HepG2 (cell line): Measurements from ENCODE around the gene METTL21C. TPM values are rescaled to one million over a fixed set of nuclear protein-coding genes. Genes with fewer than 3 reads are reported as not detected.

Source experiments
- ATAC-seq: fragments of 200-7000 bp; cut with Tn5 transposase; 3 replicates; pipeline ENCODE4 v1.9.1; 2020; ENCODE audit warnings: mild to moderate bottlenecking, moderate library complexity
- BruUV-seq: library from RNA; stranded (reverse); fragments of 400-500 nt; replicated peaks from 2 replicates; lab custom pipeline; 2021; lab: Mats Ljungman, UMichigan
- CTCF ChIA-PET: fragments of 300-600 bp; formaldehyde crosslinking; extraction: SDS; loops from one replicate; lab custom pipeline; 2021; ENCODE audit warnings: low total read pairs, inconsistent platforms, low intra/inter-chr PET ratio; lab: Yijun Ruan, JAX
- POLR2A ChIA-PET: fragments of 350-600 bp; sonication (Branson Sonifier 250); formaldehyde crosslinking; loops from one replicate; lab custom pipeline; 2020; ENCODE audit warnings: antibody characterized with exemption, inconsistent platforms; lab: Yijun Ruan, JAX
- DNase-seq: peaks from one replicate; pipeline ENCODE4 v3.0.0-alpha.2; 2015; ENCODE audit warnings: low spot score
- FAIRE-seq: peaks from 3 replicates; lab custom pipeline; 2011; peaks lifted over from hg19 to GRCh38; lab: Jason Lieb, UNC
- H2AFZ ChIP-seq: one replicate; pipeline ENCODE4 v1.6.1; 2011; ENCODE audit warnings: low read length, inconsistent platforms
- H3K27ac ChIP-seq: fragments of 300-600 bp; 3 replicates; pipeline ENCODE4 v1.8.0; 2011; ENCODE audit warnings: mixed run types, mild to moderate bottlenecking, mixed read lengths, low read length, inconsistent platforms; ENCODE audit not compliant: insufficient read depth; ENCODE audit errors: extremely low read length
- H3K27me3 ChIP-seq, 2 experiments: fragments of 200-600 bp in 1 of 2; 2 replicates in 1 of 2; 3 replicates in 1 of 2; pipeline versions ENCODE4 v1.6.0 to v1.8.0; 2011; ENCODE audit warnings: low read length in 2 of 2, mild to moderate bottlenecking in 2 of 2, moderate library complexity in 2 of 2, inconsistent platforms in 1 of 2; ENCODE audit not compliant: insufficient read depth in 2 of 2, control insufficient read depth in 1 of 2
- H3K36me3 ChIP-seq, 2 experiments: fragments of 200-600 bp in 1 of 2; replicated peaks in 1 of 2; 2 replicates in 1 of 2; 3 replicates in 1 of 2; pipeline versions ENCODE4 v1.5.1 to v1.8.0; 2011; ENCODE audit warnings: low read length in 2 of 2, inconsistent platforms in 1 of 2; ENCODE audit not compliant: insufficient read depth in 2 of 2, control insufficient read depth in 1 of 2
- H3K4me1 ChIP-seq: 2 replicates; pipeline ENCODE4 v1.5.1; 2012; ENCODE audit warnings: low read length, inconsistent platforms; ENCODE audit not compliant: insufficient read depth
- H3K4me2 ChIP-seq: 2 replicates; pipeline ENCODE4 v1.6.0; 2011; ENCODE audit warnings: low read depth, low read length, inconsistent platforms
- H3K4me3 ChIP-seq, 3 experiments: fragments of 200-600 bp in 1 of 3; sonication (generic), shearing (Covaris generic) in 1 of 3; replicated peaks in 1 of 3; 2 replicates each; pipeline ENCODE4 v1.5.1; 2011 to 2016; ENCODE audit warnings: low read length in 3 of 3, inconsistent platforms in 2 of 3, low read depth in 2 of 3, mild to moderate bottlenecking in 2 of 3, control low read depth in 1 of 3, mixed read lengths in 1 of 3; ENCODE audit not compliant: insufficient read depth in 1 of 3
- H3K79me2 ChIP-seq: one replicate; pipeline ENCODE4 v1.6.1; 2011; ENCODE audit warnings: low read length, inconsistent platforms; ENCODE audit not compliant: insufficient read depth
- H3K9ac ChIP-seq: 2 replicates; pipeline ENCODE4 v1.6.0; 2011; ENCODE audit warnings: mild to moderate bottlenecking, low read depth, low read length, inconsistent platforms; ENCODE audit not compliant: insufficient read depth
- H3K9me3 ChIP-seq: 2 replicates; pipeline ENCODE4 v1.5.1; 2012; ENCODE audit warnings: mild to moderate bottlenecking, low read length
- H4K20me1 ChIP-seq: 2 replicates; pipeline ENCODE4 v1.6.0; 2011; ENCODE audit warnings: inconsistent platforms, mild to moderate bottlenecking, low read length, moderate library complexity; ENCODE audit not compliant: insufficient read depth
- GRHL1 ChIP-seq: sonication (generic); formaldehyde crosslinking; conservative IDR thresholded peaks from 2 replicates; pipeline ENCODE4 v1.8.0; 2022; ENCODE audit warnings: missing genetic modification reagents
- GZF1 ChIP-seq: sonication (generic); formaldehyde crosslinking; IDR thresholded peaks from 2 replicates; pipeline ENCODE4 v1.5.1; 2020; ENCODE audit warnings: mild to moderate bottlenecking, missing genetic modification reagents
- HNRNPK ChIP-seq: fragments of 200-400 bp; formaldehyde crosslinking; IDR thresholded peaks from 2 replicates; pipeline ENCODE4 v1.6.1; 2018; ENCODE audit warnings: low read length, low read depth, moderate library complexity, mild to moderate bottlenecking; ENCODE audit not compliant: poor library complexity, severe bottlenecking
- JUN ChIP-seq: sonication (generic); formaldehyde crosslinking; IDR thresholded peaks from 2 replicates; pipeline ENCODE4 v1.4.0; 2020; ENCODE audit warnings: mild to moderate bottlenecking, missing genetic modification reagents
- KAT7 ChIP-seq: IDR thresholded peaks from 2 replicates; pipeline ENCODE4 v1.6.1; 2018; ENCODE audit warnings: borderline replicate concordance, missing compliant biosample characterization
- MTA3 ChIP-seq: sonication (generic); formaldehyde crosslinking; IDR thresholded peaks from 2 replicates; pipeline ENCODE4 v1.4.0; 2020; ENCODE audit warnings: missing genetic modification reagents
- NKX3-1 ChIP-seq: sonication (generic); formaldehyde crosslinking; IDR thresholded peaks from 2 replicates; pipeline ENCODE4 v1.5.0; 2020; ENCODE audit warnings: missing genetic modification reagents
- POLR2AphosphoS5 ChIP-seq: IDR thresholded peaks from 2 replicates; pipeline ENCODE4 v1.6.1; 2012; ENCODE audit warnings: low read depth, low read length
- RXRA ChIP-seq: sonication (generic); formaldehyde crosslinking; IDR thresholded peaks from 2 replicates; pipeline ENCODE4 v1.5.1; 2020; ENCODE audit warnings: missing genetic modification reagents
- TARDBP ChIP-seq: sonication (generic); formaldehyde crosslinking; IDR thresholded peaks from 2 replicates; pipeline ENCODE4 v1.8.0; 2022; ENCODE audit warnings: mild to moderate bottlenecking, missing genetic modification reagents
- U2AF2 ChIP-seq: fragments of 200-400 bp; formaldehyde crosslinking; IDR thresholded peaks from 2 replicates; pipeline ENCODE4 v1.6.1; 2017; ENCODE audit warnings: low read depth, mild to moderate bottlenecking, low read length
- ZFX ChIP-seq: sonication (generic); formaldehyde crosslinking; IDR thresholded peaks from 2 replicates; pipeline ENCODE4 v1.4.0; 2020; ENCODE audit warnings: mild to moderate bottlenecking, low read depth, missing genetic modification reagents, moderate library complexity
- ZNF496 ChIP-seq: sonication (generic); formaldehyde crosslinking; IDR thresholded peaks from 2 replicates; pipeline ENCODE4 v1.8.1; 2023; ENCODE audit warnings: mild to moderate bottlenecking, moderate library complexity, missing genetic modification reagents; ENCODE audit not compliant: insufficient replicate concordance
- ZNF546 ChIP-seq: sonication (generic); formaldehyde crosslinking; conservative IDR thresholded peaks from 2 replicates; pipeline ENCODE4 v1.8.1; 2023; ENCODE audit warnings: mild to moderate bottlenecking, missing genetic modification reagents
- WGBS: methylation state at CpG from one replicate; pipeline ENCODE4 v1.1.6; 2017; ENCODE audit warnings: low lambda C conversion rate; 5-methylcytosine and 5-hydroxymethylcytosine counted together
- in situ Hi-C: cut with HindIII; loops from 2 replicates; pipeline ENCODE4 v1.10.0; 2017; ENCODE audit warnings: low pct_unique_long_range_greater_than_20kb; ENCODE audit not compliant: extremely low pct_ligation_motif_present
- intact Hi-C: fragments of 100-400 bp; cut with micrococcal nuclease; formaldehyde crosslinking; loops from one replicate; pipeline ENCODE4 v1.10.0; 2022; ENCODE audit not compliant: unreplicated experiment
- polyA plus RNA-seq, 8 experiments: library from polyadenylated mRNA; depleted of rRNA in 3 of 8; stranded (reverse) in 7 of 8; unstranded in 1 of 8; fragments of >200 nt; fragmentation: Illumina TruSeq in 4 of 8; extraction: Trizol in 4 of 8; gene quantifications; 2 replicates each; pipeline versions ENCODE4 v1.2.1 to v1.2.3, GENCODE V29; 2011 to 2016; ENCODE audit warnings: low read depth in 4 of 8, missing spikeins in 1 of 8, mixed read lengths in 1 of 8; ENCODE audit not compliant: insufficient read depth in 1 of 8
- total RNA-seq, 5 experiments: library from RNA; depleted of rRNA; stranded (reverse); fragments of >200 nt; fragmentation: Illumina TruSeq; extraction: Trizol; gene quantifications; 2 replicates each; pipeline ENCODE4 v1.2.3, GENCODE V29; 2016; ENCODE audit warnings: low read depth in 1 of 5

The METTL21C gene
- total and polyA plus RNA-seq, 2 of the 13 experiments (the other 11 are each of a cell fraction or from before 2014, with no cell fraction given), result not detected

GRCh38 chr13:102718746-102719145 is 23.9 kb upstream of the METTL21C start:
- ChIA-PET POLR2A (interaction anchor here (1.0 kb wide), 1 partner anchor 122 kb away, joined by 3 read pairs; the partner anchor contains the start of gene TPP2), CTCF (no interaction called here)
- no TSS peak for BruUV-seq
- Histone ChIP-seq H3K79me2 (no peaks in the 10 kb centered on the region), H3K36me3 (no peaks in the 10 kb centered on the region), H3K9me3 (no peaks in the 10 kb centered on the region), H3K9ac (no peak overlapping the region), H3K4me3 (no peak overlapping the region), H3K4me1 (no peaks in the 10 kb centered on the region), H3K4me2 (no peak overlapping the region), H4K20me1 (no peaks in the 10 kb centered on the region), H3K27ac (no peak overlapping the region), H2AFZ (no peak overlapping the region), H3K27me3 (no peaks in the 10 kb centered on the region)
- no peak for TF ChIP-seq HNRNPK
- TF ChIP-seq MTA3 (CRISPR knock-in tag), result no peak
- TF ChIP-seq JUN (CRISPR knock-in tag), result no peak
- TF ChIP-seq U2AF2, result no peak
- no peak for TF ChIP-seq ZFX (CRISPR knock-in tag)
- no peak for TF ChIP-seq TARDBP (CRISPR knock-in tag)
- TF ChIP-seq NKX3-1 (CRISPR knock-in tag), result no peak
- TF ChIP-seq ZNF496 (CRISPR knock-in tag), result no peak
- no peak for TF ChIP-seq ZNF546 (CRISPR knock-in tag)
- TF ChIP-seq KAT7 (CRISPR knock-in tag), result no peak
- no peak for TF ChIP-seq POLR2AphosphoS5
- TF ChIP-seq GRHL1 (CRISPR knock-in tag), result no peak
- TF ChIP-seq RXRA (CRISPR knock-in tag), result no peak
- no peak for TF ChIP-seq GZF1 (CRISPR knock-in tag)
- WGBS, result 9% methylated on average over 2 of the region's 2 CpGs
- FAIRE-seq (no peak), ATAC-seq (no peak), DNase-seq (no peak)
- in situ Hi-C loops (no loop called here), intact Hi-C loops (no loop called here)
